GM12873 (cell line): Measurements from ENCODE around the gene ZMYND10.
A peak's percentile ranks its signal among the peaks of the same experiment; 100 is the strongest.

Source experiments
- CTCF ChIP-seq: IDR thresholded peaks from 2 replicates; pipeline ENCODE4 v1.5.1; 2012; ENCODE audit warnings: low read depth, mild to moderate bottlenecking, moderate library complexity, low read length, control low read depth; ENCODE audit not compliant: insufficient read depth; ENCODE audit errors: missing control alignments

The ZMYND10 gene

DNA sequence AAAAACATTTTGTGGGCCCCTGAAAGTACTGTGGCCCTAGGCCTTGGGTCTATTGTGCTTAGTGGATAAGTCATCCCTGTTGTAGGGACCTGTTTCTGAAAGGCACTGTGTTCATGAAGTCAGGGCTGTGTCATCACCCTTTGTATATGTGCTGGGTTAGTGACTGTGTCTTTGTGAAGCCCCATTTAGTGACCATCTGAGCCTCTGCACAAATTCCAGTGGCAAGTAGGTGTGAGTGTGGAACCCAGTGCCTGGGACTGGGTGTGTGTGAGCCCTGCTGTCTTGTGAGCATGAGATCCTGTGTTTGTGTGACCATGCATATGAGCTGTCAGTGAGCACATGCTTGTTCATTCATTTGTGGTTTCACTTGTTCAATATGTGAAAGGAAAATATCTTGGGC is 40.9 kb downstream of the ZMYND10 start:
- no peak for TF ChIP-seq CTCF

DNA sequence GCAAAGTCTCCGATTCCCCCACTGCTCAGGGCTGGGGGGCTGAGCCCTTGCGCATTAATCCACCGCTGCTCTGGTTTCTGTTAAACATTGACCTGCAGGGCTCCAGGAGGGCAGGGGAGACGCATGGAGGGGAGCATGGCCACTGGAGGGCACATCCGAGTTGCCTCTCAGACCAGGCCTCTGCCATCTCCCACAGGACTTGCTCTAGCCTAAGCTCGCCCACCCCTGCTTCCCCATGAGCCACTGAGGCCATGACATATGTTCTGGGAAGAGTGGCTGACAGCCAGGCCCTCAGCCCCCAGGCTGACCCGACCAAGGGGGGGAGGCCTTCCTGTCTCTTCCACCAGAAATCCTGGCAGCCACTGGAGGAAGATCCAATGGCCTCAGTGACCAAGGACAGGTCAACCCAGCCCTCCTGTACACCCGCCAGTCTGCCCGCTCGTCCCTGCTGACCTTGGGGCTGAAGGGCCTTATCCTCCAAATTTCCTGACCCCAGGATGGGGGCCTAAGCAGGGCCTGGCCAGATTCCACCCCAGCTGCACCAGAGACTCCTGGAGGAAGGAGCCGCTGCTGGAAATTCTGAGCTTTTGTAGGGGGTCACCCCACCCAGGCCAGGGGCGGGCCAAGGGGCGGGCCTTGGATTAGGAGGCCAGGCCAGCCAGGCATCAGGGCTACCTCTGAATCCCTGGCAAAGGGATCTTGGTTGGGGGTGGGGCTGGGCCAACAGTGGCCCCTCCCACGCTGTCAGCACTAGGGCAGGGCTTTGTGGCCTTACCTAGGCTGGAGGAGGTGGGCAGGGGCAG is 42.3 kb downstream of the ZMYND10 start, which contains the start of gene HYAL1:
Gene HYAL1 (minus strand): TSS at position 562 of the 803 bp plus-strand sequence. CDS start 618 bp downstream, outside the sequence.
- peak; percentile 4 for TF ChIP-seq CTCF

DNA sequence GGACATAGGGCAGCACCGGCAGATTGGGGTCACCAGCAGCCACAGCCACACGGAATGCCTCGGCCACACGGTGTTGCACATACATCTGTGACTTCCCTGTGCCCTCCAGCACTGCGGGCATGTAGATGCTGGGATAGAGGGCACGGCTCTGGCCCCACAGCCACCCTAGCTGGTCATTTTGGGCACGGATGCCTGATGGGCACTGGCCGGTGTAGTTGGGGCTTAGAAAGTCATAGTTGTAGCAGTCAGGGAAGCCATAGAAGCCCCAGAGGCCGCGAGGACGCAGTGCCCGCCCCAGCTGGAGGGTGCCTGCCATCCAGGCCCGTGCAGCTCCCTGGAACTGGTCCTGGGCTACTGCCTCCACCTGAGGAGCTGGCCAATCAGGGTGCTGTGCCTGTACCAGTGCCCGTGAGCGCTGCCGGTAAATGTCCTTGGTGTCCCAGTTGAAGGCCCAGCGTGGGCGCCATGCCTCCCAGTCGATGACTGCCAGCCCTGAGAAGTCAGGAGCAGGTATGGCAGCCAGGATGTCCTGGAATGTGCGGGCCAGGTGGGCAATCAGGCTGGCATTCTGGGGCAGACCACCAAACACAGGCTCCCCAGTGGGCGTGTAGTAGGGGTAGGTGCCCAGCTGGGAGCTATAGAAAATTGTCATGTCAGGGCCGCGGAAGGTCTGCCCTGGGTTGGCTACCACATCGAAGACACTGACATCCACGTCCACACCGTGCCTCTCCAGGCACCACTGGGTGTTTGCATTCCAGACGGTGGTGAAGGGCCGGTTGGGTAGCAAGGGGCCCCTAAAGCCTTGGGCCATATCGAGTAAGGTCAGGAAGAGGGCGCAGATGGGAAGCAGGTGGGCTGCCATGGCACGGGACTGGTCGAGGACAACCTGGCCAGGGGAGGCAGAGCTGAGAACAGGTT is 43.2 kb downstream of the ZMYND10 start:
- no peak for TF ChIP-seq CTCF

DNA sequence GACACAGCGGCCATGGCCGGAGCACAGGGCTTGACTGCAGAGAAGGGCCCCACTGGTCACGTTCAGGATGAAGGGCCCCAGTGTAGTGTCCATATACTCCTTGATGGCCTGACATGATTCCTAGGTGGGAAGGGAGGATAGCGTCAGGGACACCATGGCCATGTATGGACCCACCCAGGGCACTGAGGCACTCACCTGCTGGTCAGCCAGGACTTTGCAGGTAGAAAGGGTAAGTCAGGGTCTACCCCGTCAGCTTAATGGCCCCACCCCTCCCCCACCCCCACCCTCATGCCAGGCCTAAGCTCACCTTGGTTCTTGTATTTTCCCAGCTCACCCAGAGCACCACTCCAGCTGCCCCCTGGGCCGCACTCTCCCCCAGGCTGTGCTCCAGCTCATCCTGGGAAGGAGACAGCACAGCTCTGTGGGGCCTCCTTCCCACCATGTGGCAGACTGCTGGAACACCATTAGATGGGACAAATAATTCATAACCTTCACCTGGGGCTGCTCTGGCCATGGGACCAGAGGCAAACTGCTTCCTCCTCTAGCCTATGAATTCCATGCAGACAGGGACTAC is 44.8 kb downstream of the ZMYND10 start:
- no peak for TF ChIP-seq CTCF

GRCh38 chr3:50299929-50300680 is 45.4 kb downstream of the ZMYND10 start:
- no peak for TF ChIP-seq CTCF

DNA sequence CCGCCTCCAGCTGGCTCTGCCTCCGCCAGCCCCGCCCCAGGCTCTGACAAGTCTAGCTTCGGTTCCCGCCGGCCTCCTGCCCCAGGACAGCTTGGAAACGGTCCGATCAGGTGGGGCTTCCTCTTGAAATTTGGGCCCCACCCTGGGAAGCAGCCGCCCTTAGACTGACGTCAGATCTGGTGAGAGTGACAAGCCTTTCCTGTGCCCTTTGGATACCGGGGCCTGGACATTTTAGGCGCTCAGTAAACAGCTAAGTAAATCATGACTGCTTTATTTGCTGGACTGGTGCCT is 45.9 kb downstream of the ZMYND10 start:
- no peak for TF ChIP-seq CTCF
